Heart right ventricle (tissue), 16 donors: ENCODE results near the gene RAB25. TPM values are rescaled to one million over a fixed set of nuclear protein-coding genes. Genes with fewer than 3 reads are reported as not detected.

Source experiments
- ATAC-seq, 8 donors: fragments of 200-7000 bp; cut with Tn5 transposase; one replicate each; pipeline ENCODE4 v1.9.1; 2020; ENCODE audit warnings: mild to moderate bottlenecking in 8 of 8, moderate library complexity in 8 of 8, moderate number of reproducible peaks in 1 of 8
- DNase-seq, 2 donors: peaks; one replicate each; pipeline ENCODE4 v3.0.0-alpha.2; 2020
- H3K27ac ChIP-seq, 10 donors: fragments of 200-600 bp; sonication (generic) in 2 of 10; one replicate each; pipeline versions ENCODE4 v1.5.0 to v1.8.0; 2020 to 2022; ENCODE audit warnings: mild to moderate bottlenecking in 3 of 10
- H3K27me3 ChIP-seq, 7 donors: fragments of 200-600 bp; one replicate each; pipeline ENCODE4 v1.8.0; 2021 to 2022; ENCODE audit warnings: mild to moderate bottlenecking in 2 of 7
- H3K36me3 ChIP-seq, 9 donors: fragments of 200-600 bp; sonication (generic) in 1 of 9; one replicate each; pipeline versions ENCODE4 v1.5.0 to v1.8.0; 2020 to 2022; ENCODE audit warnings: mild to moderate bottlenecking in 2 of 9
- H3K4me1 ChIP-seq, 9 donors: fragments of 200-600 bp; sonication (generic) in 1 of 9; one replicate each; pipeline versions ENCODE4 v1.5.0 to v1.8.0; 2020 to 2022; ENCODE audit warnings: mild to moderate bottlenecking in 4 of 9
- H3K4me3 ChIP-seq, 10 donors: fragments of 200-600 bp; sonication (generic) in 2 of 10; one replicate each; pipeline versions ENCODE4 v1.5.0 to v1.8.0; 2020 to 2022; ENCODE audit warnings: mild to moderate bottlenecking in 7 of 10, moderate library complexity in 2 of 10
- H3K9me3 ChIP-seq, 11 donors: fragments of 200-600 bp in 10 of 11; sonication (generic) in 2 of 11; one replicate each; pipeline versions ENCODE4 v1.5.0 to v1.8.0; 2013 to 2022; ENCODE audit warnings: mild to moderate bottlenecking in 2 of 11, control low read depth in 1 of 11, moderate library complexity in 1 of 11
- WGBS, 2 donors: extraction: QIAGEN DNeasy Blood & Tissue Kit; methylation state at CpG; one replicate each; pipeline ENCODE4 v1.1.7; 2013; ENCODE audit warnings: inconsistent platforms in 1 of 2; 5-methylcytosine and 5-hydroxymethylcytosine counted together
- intact Hi-C, 10 donors: fragments of 100-400 bp; cut with DNase I; formaldehyde crosslinking; loops; one replicate each; pipeline versions ENCODE4 v1.11.1 to v1.14.2; 2022
- polyA plus RNA-seq, 2 donors: library from polyadenylated mRNA; stranded (reverse); fragments of 200-250 nt; gene quantifications; one replicate each; pipeline ENCODE4 v1.2.3, GENCODE V29; 2013
- total RNA-seq, 10 donors: library from RNA; stranded (reverse); fragmentation: NEBNext Ultra II Directional in 3 of 10; extraction: Animal tissue kit (Norgen Biotek cat#: 25700) in 3 of 10; gene quantifications; one replicate each; pipeline versions ENCODE4 v1.2.1 to v1.2.4, GENCODE V29; 2021 to 2023
- TF ChIP-seq, protein P1 (sequence below), 9 donors: fragments of 200-600 bp; sonication (generic) in 2 of 9; IDR thresholded peaks; one replicate each; pipeline versions ENCODE4 v1.5.0 to v1.8.0; 2021 to 2022; ENCODE audit warnings: antibody characterized with exemption in 9 of 9, mild to moderate bottlenecking in 5 of 9, moderate library complexity in 1 of 9
- donor health status: Arrhythmogenic right ventricular cardiomyopathy.
- donor health status: ischemic (EF 13 %, LVEDD 7.1; RV severe dilation, severe dysfunction).
- donor health status: healthy with polysubstance abuse.
- donor health status: DM: no; HTN: yes; CAD: no.
- donor health status: DM: no; HTN: no; CAD: no.
- donor health status: ischemic (EF 25% LVEDD 6.9; RV normal size, moderate dysfunction).
- donor health status: ischemic (EF 25% LVEDD 5.7; RV mildly dilated, moderate dysfunction).
- donor health status: healthy.
- donor health status: DM: yes; HTN: yes; CAD: no.
- donor health status: Ischemic cardiomyopathy.
- donor health status: ischemic (EF 35%, LVEDD 5.7; RV mildly dilated, moderate dysfunction).
- donor health status: nonischemic (EF 11% LVEDD 7.7; RV severe dilation, severe dysfunction).
- donor health status: DM: yes; HTN: yes; CAD: no.
- donor health status: PGD.
- donor health status: ischemic (EF 29% LVEDD 5.4; RV normal size, mild dysfunction).
- donor health status: nonischemic (EF 23%, LVEDD 6.1; RV moderate dilation, normal function).

The RAB25 gene
- total and polyA plus RNA-seq, 12 donors = 0.17 to 0.50 TPM; not detected in 10

DNA sequence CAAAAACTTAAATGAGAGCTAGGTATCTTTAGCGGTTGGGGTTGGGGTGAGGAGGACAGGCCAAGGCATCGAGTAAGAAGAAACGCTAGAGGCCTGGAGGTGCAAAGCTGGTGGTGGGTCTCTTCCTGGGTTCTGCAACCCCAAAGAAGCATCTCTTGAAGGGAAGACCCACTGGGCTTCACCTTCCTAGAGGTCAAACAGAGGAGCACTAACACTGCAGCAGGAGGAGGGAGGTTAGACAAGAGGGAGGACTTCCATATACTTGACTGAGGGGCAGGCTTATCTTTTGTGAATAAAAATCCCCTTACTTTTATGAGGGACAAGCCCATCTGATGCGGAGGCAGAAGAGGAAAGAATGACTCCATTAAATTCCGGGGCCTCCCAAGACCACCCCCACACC lies 18.8 kb downstream of the RAB25 start:
- ATAC-seq (no peak), DNase-seq (no peak)
- intact Hi-C loops = no loop called here
- Histone ChIP-seq H3K36me3 (no peaks in the 10 kb centered on the region), H3K27ac (no peak overlapping the region), H3K9me3 (no peaks in the 10 kb centered on the region), H3K27me3 (peaks cover 0 to 21% (median 0%) of the 10 kb centered on the region in 7 donors), H3K4me3 (no peak overlapping the region), H3K4me1 (peaks cover 12 to 47% (median 23%) of the 10 kb centered on the region in 9 donors)
- WGBS, 2 donors = 78 to 79% methylated on average over 5 of the region's 5 CpGs
- TF ChIP-seq, protein P1, sequence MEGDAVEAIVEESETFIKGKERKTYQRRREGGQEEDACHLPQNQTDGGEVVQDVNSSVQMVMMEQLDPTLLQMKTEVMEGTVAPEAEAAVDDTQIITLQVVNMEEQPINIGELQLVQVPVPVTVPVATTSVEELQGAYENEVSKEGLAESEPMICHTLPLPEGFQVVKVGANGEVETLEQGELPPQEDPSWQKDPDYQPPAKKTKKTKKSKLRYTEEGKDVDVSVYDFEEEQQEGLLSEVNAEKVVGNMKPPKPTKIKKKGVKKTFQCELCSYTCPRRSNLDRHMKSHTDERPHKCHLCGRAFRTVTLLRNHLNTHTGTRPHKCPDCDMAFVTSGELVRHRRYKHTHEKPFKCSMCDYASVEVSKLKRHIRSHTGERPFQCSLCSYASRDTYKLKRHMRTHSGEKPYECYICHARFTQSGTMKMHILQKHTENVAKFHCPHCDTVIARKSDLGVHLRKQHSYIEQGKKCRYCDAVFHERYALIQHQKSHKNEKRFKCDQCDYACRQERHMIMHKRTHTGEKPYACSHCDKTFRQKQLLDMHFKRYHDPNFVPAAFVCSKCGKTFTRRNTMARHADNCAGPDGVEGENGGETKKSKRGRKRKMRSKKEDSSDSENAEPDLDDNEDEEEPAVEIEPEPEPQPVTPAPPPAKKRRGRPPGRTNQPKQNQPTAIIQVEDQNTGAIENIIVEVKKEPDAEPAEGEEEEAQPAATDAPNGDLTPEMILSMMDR (IDR thresholded peaks at IDR 0.05) = no peak

DNA sequence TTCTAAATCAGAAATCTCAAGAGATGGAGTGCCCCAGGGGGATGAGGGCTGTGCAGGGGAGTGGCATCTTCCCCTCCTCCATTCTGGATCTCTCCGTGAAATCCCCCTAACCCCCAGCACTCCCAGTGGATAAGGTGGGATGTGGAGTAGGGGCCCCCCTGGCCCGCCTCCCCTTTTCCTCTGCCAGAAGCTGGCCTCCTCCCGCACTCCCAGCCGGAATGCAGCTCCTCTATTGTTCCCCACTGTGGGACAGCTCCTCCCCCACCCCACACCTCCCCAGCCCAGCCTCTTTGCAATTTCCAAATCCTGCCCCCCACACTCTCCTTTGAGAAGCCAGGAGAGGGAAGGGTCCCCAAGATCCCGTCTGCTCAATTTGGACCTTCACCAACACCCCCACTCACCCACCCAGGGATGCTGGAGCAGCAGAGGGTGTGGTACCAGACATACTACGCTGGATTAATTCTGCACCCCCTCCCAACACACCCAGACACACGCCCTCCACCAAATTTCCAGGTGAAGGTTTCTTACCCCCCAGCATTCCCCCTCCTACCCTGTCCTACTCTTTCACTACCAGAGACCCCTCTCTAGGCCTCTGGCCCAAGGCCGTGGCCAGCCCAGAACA lies 19.4 kb downstream of the RAB25 start:
- Histone ChIP-seq H3K9me3 (no peaks in the 10 kb centered on the region), H3K27ac (no peak overlapping the region), H3K4me1 (peaks cover 12 to 44% (median 23%) of the 10 kb centered on the region in 9 donors), H3K4me3 (no peak overlapping the region), H3K36me3 (no peaks in the 10 kb centered on the region), H3K27me3 (peaks cover 0 to 27% (median 0%) of the 10 kb centered on the region in 7 donors)
- TF ChIP-seq, protein P1 (IDR thresholded peaks at IDR 0.05) = no peak
- no peak for DNase-seq
- no peak for ATAC-seq
- 64% methylated on average over 8 of the region's 8 CpGs for WGBS, 2 donors
- intact Hi-C loops = no loop called here

DNA sequence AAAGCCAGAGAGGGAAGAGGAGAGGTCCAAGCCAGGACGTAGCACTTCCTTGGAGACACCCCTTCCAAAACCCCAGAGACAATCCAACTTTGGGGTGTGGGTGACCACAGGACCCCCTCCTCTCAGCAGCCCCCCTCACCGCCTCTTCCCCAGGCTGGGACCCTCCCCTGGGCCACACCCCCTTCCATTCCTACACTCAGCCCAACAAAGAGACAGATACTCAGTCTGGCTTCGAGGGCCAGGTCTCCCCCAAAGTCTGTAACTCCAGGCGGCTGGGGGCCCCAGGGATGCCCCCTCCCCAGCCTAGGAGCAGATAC lies 19.9 kb downstream of the RAB25 start:
- Histone ChIP-seq H3K4me3 (peak overlapping the region in 1 of 10 donors; percentile 83), H3K4me1 (peaks cover 7 to 39% (median 23%) of the 10 kb centered on the region in 9 donors)
- intact Hi-C loops = no loop called here

DNA sequence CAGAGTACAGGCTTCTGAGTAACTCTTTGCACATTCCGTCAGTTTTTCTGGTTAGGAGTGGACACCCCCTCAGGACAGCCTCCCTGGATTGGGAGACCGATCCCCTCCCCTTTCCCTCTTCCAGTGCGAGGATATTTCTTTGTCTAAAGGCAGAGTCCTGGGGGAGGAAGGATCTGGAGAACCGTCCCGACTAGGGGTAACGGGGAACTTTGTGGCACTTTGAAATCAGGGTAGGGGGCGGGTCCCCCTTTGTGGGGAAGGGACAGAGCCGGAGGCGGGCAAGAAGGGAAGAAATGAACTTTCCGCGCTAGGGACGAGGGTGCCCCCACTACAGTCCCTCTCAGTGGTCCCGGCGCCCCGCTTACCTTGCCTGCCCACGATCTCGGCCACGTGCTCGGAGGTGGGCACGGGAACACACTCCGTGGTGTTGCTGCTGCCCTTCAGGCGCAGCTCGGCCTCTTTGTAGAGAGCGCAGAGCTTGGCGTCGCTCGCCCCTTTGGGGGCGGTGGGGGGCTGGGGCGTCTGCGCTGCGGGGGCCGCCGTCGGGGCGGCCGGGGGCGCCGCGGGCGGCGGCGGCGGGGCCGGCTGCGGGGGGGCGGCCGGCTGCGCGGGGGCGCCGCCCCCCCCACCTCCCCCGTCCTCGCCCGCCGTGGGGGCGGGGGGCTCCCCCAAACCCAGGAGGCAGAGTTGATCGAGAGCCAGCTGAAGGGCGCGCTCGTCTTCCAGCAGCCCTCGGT lies 20.4 kb downstream of the RAB25 start:
- 6 to 9% methylated on average over 39 to 60 of the region's 61 CpGs for WGBS, 2 donors
- Histone ChIP-seq H3K36me3 (no peaks in the 10 kb centered on the region), H3K27me3 (peaks cover 0 to 31% (median 0%) of the 10 kb centered on the region in 7 donors), H3K27ac (no peak overlapping the region), H3K4me3 (peak overlapping the region in 9 of 10 donors; percentile 67 to 90 (median 83)), H3K4me1 (peaks cover 4 to 36% (median 21%) of the 10 kb centered on the region in 9 donors), H3K9me3 (no peaks in the 10 kb centered on the region)
- TF ChIP-seq, protein P1 (IDR thresholded peaks at IDR 0.05) = no peak
- DNase-seq (no peak), ATAC-seq (no peak)
- intact Hi-C loops = no loop called here

More for the DNA sequence above, 19.9 kb downstream of the RAB25 start:
- Histone ChIP-seq H3K36me3 (no peaks in the 10 kb centered on the region), H3K27ac (no peak overlapping the region), H3K27me3 (peaks cover 0 to 31% (median 0%) of the 10 kb centered on the region in 7 donors), H3K9me3 (no peaks in the 10 kb centered on the region)
- ATAC-seq = no peak
- 62 to 69% methylated on average over 4 of the region's 4 CpGs for WGBS, 2 donors
- no peak for DNase-seq
- TF ChIP-seq, protein P1 (IDR thresholded peaks at IDR 0.05) = no peak
